ENCODE measurements around the gene SORCS2. TPM values are rescaled to one million over a fixed set of nuclear protein-coding genes. Genes with fewer than 3 reads are reported as not detected.
"Not testable (repeated sequence)": the region's sequence is repeated elsewhere in the genome, so short reads cannot be mapped to it uniquely, and the experiment has no call there.

The SORCS2 gene
- total and polyA plus RNA-seq, 2 donors (not counting 1 experiment from before 2014, with no cell fraction given): not detected

GRCh38 chr4:7598939-7599790, 406.8 kb downstream of the SORCS2 start:
- ATAC-seq (ENCODE audit: low read depth) (no peak), DNase-seq (no peak)
- H3K27ac Mint-ChIP-seq: no peak overlapping the region
- no peaks in the 10 kb centered on the region for H3K9me3 Mint-ChIP-seq (ENCODE audit: insufficient read depth)
- no peak overlapping the region for H2AFZ ChIP-seq (ENCODE audit: insufficient read depth, low read depth, low read length, poor library complexity, severe bottlenecking)
- H3K4me3 Mint-ChIP-seq: no peak overlapping the region
- H3K36me3 ChIP-seq (replicated peaks in 1 of 2; ENCODE audit: control extremely low read depth in 1 of 2, control insufficient read depth in 1 of 2, extremely low read depth in 1 of 2, insufficient read depth in 2 of 2, low read length in 1 of 2): no peaks in the 10 kb centered on the region
- peaks cover 0 to 6% (median 0%) of the 10 kb centered on the region in 3 donors for H3K9me3 ChIP-seq (ENCODE audit: control extremely low read depth in 1 of 3, control insufficient read depth in 2 of 3, insufficient read depth in 1 of 3, low read length in 2 of 3)
- POLR2A ChIA-PET: no interaction called here
- no peak overlapping the region for H3K4me3 ChIP-seq (ENCODE audit: control extremely low read depth in 1 of 5, extremely low read depth in 1 of 5, insufficient read depth in 1 of 5, low read depth in 2 of 5, low read length in 4 of 5)
- no peak overlapping the region for H3K4me2 ChIP-seq (replicated peaks; ENCODE audit: low read depth, low read length, poor library complexity, severe bottlenecking)
- no peak overlapping the region for H3K27ac ChIP-seq (ENCODE audit: low read length in 2 of 2)
- 87% methylated on average over 27 of the region's 29 CpGs for WGBS (ENCODE audit: insufficient coverage)
- H3K27me3 Mint-ChIP-seq: no peaks in the 10 kb centered on the region
- TF ChIP-seq EZH2 (IDR thresholded peaks at IDR 0.05; ENCODE audit: borderline replicate concordance, insufficient read depth, low read depth, low read length, poor library complexity, severe bottlenecking) (no peak), CTCF (IDR thresholded peaks at IDR 0.05) (no peak)
- H3K4me1 Mint-ChIP-seq: no peaks in the 10 kb centered on the region
- H3K79me2 ChIP-seq (ENCODE audit: control insufficient read depth, insufficient read depth, low read length): no peaks in the 10 kb centered on the region
- no peak overlapping the region for H3K9ac ChIP-seq (ENCODE audit: low read length)
- no peaks in the 10 kb centered on the region for H3K27me3 ChIP-seq (replicated peaks in 1 of 4; ENCODE audit: control extremely low read depth in 1 of 4, control insufficient read depth in 3 of 4, insufficient read depth in 4 of 4, low read length in 3 of 4)
- H3K4me1 ChIP-seq (ENCODE audit: control insufficient read depth in 2 of 2, insufficient read depth in 2 of 2, low read length in 2 of 2): no peaks in the 10 kb centered on the region
- intact Hi-C loops (cut with micrococcal nuclease): no loop called here
- CTCF ChIA-PET: no interaction called here
- H4K20me1 ChIP-seq (ENCODE audit: control insufficient read depth, insufficient read depth, low read length, poor library complexity, severe bottlenecking): no peaks in the 10 kb centered on the region

- WGBS (ENCODE audit: insufficient coverage): 87% methylated on average over 13 of the region's 17 CpGs
- H3K27ac ChIP-seq (ENCODE audit: low read length in 2 of 2): no peak overlapping the region
- no peak overlapping the region for H2AFZ ChIP-seq (ENCODE audit: insufficient read depth, low read depth, low read length, poor library complexity, severe bottlenecking)
- no peaks in the 10 kb centered on the region for H3K4me1 Mint-ChIP-seq
- ATAC-seq (ENCODE audit: low read depth) (no peak), DNase-seq (no peak)
- H3K79me2 ChIP-seq (ENCODE audit: control insufficient read depth, insufficient read depth, low read length): no peaks in the 10 kb centered on the region
- peaks cover 3% of the 10 kb centered on the region for H3K9me3 Mint-ChIP-seq (ENCODE audit: insufficient read depth)
- TF ChIP-seq CTCF (IDR thresholded peaks at IDR 0.05): no peak
- TF ChIP-seq EZH2 (IDR thresholded peaks at IDR 0.05; ENCODE audit: borderline replicate concordance, insufficient read depth, low read depth, low read length, poor library complexity, severe bottlenecking): no peak
- no peaks in the 10 kb centered on the region for H3K27me3 Mint-ChIP-seq
- CTCF ChIA-PET: no interaction called here
- no peak overlapping the region for H3K4me2 ChIP-seq (replicated peaks; ENCODE audit: low read depth, low read length, poor library complexity, severe bottlenecking)
- H3K4me1 ChIP-seq (ENCODE audit: control insufficient read depth in 2 of 2, insufficient read depth in 2 of 2, low read length in 2 of 2): no peaks in the 10 kb centered on the region
- no peaks in the 10 kb centered on the region for H4K20me1 ChIP-seq (ENCODE audit: control insufficient read depth, insufficient read depth, low read length, poor library complexity, severe bottlenecking)
- H3K36me3 ChIP-seq (replicated peaks in 1 of 2; ENCODE audit: control extremely low read depth in 1 of 2, control insufficient read depth in 1 of 2, extremely low read depth in 1 of 2, insufficient read depth in 2 of 2, low read length in 1 of 2): no peaks in the 10 kb centered on the region
- peaks cover 0 to 3% (median 0%) of the 10 kb centered on the region in 3 donors for H3K9me3 ChIP-seq (ENCODE audit: control extremely low read depth in 1 of 3, control insufficient read depth in 2 of 3, insufficient read depth in 1 of 3, low read length in 2 of 3)
- H3K27ac Mint-ChIP-seq: no peak overlapping the region
- no peaks in the 10 kb centered on the region for H3K27me3 ChIP-seq (replicated peaks in 1 of 4; ENCODE audit: control extremely low read depth in 1 of 4, control insufficient read depth in 3 of 4, insufficient read depth in 4 of 4, low read length in 3 of 4)
- no peak overlapping the region for H3K4me3 Mint-ChIP-seq
- intact Hi-C loops (cut with micrococcal nuclease): no loop called here
- POLR2A ChIA-PET: no interaction called here
- no peak overlapping the region for H3K9ac ChIP-seq (ENCODE audit: low read length)
- no peak overlapping the region for H3K4me3 ChIP-seq (ENCODE audit: control extremely low read depth in 1 of 5, extremely low read depth in 1 of 5, insufficient read depth in 1 of 5, low read depth in 2 of 5, low read length in 4 of 5)
These were observed 407.9 kb downstream of the SORCS2 start for GRCh38 chr4:7600247-7600646.

- H3K4me3 Mint-ChIP-seq; H3K9ac ChIP-seq (ENCODE audit: low read length); H3K9me3 Mint-ChIP-seq (ENCODE audit: insufficient read depth); H3K9me3 ChIP-seq (ENCODE audit: control extremely low read depth in 1 of 3, control insufficient read depth in 2 of 3, insufficient read depth in 1 of 3, low read length in 2 of 3); intact Hi-C loops (cut with micrococcal nuclease); H3K79me2 ChIP-seq (ENCODE audit: control insufficient read depth, insufficient read depth, low read length); H3K27ac ChIP-seq (ENCODE audit: low read length in 2 of 2); H4K20me1 ChIP-seq (ENCODE audit: control insufficient read depth, insufficient read depth, low read length, poor library complexity, severe bottlenecking); H3K4me2 ChIP-seq (replicated peaks; ENCODE audit: low read depth, low read length, poor library complexity, severe bottlenecking); H3K27ac Mint-ChIP-seq; H3K36me3 ChIP-seq (replicated peaks in 1 of 2; ENCODE audit: control extremely low read depth in 1 of 2, control insufficient read depth in 1 of 2, extremely low read depth in 1 of 2, insufficient read depth in 2 of 2, low read length in 1 of 2); H3K4me3 ChIP-seq (ENCODE audit: control extremely low read depth in 1 of 5, extremely low read depth in 1 of 5, insufficient read depth in 1 of 5, low read depth in 2 of 5, low read length in 4 of 5); CTCF ChIA-PET; ATAC-seq (ENCODE audit: low read depth); DNase-seq; H3K27me3 Mint-ChIP-seq; H3K4me1 Mint-ChIP-seq; POLR2A ChIA-PET; H3K27me3 ChIP-seq (replicated peaks in 1 of 4; ENCODE audit: control extremely low read depth in 1 of 4, control insufficient read depth in 3 of 4, insufficient read depth in 4 of 4, low read length in 3 of 4); H3K4me1 ChIP-seq (ENCODE audit: control insufficient read depth in 2 of 2, insufficient read depth in 2 of 2, low read length in 2 of 2); H2AFZ ChIP-seq (ENCODE audit: insufficient read depth, low read depth, low read length, poor library complexity, severe bottlenecking): not testable (repeated sequence)
- 96% methylated on average over 25 of the region's 30 CpGs for WGBS (ENCODE audit: insufficient coverage)
These were observed 409.8 kb downstream of the SORCS2 start for GRCh38 chr4:7602166-7602565.
